Gastrocnemius medialis (tissue), 4 donors: ENCODE measurements around the gene CAMTA1.

Experiments used
- CTCF ChIP-seq, 5 experiments: fragments of 450-650 bp in 3 of 5; fragments of 200-600 bp in 2 of 5; sonication (generic) in 2 of 5; IDR thresholded peaks in 4 of 5; conservative IDR thresholded peaks in 1 of 5; 1 replicate in 4 of 5; 2 replicates in 1 of 5; pipeline ENCODE4 v1.5.1; 2016 to 2019; ENCODE audit warnings: antibody characterized with exemption in 5 of 5, mild to moderate bottlenecking in 3 of 5, moderate library complexity in 3 of 5
- POLR2A ChIP-seq, 2 donors: fragments of 450-650 bp; IDR thresholded peaks; one replicate each; pipeline ENCODE4 v1.6.1; 2017; ENCODE audit warnings: antibody characterized with exemption in 2 of 2, mild to moderate bottlenecking in 2 of 2, moderate library complexity in 2 of 2

DNA sequence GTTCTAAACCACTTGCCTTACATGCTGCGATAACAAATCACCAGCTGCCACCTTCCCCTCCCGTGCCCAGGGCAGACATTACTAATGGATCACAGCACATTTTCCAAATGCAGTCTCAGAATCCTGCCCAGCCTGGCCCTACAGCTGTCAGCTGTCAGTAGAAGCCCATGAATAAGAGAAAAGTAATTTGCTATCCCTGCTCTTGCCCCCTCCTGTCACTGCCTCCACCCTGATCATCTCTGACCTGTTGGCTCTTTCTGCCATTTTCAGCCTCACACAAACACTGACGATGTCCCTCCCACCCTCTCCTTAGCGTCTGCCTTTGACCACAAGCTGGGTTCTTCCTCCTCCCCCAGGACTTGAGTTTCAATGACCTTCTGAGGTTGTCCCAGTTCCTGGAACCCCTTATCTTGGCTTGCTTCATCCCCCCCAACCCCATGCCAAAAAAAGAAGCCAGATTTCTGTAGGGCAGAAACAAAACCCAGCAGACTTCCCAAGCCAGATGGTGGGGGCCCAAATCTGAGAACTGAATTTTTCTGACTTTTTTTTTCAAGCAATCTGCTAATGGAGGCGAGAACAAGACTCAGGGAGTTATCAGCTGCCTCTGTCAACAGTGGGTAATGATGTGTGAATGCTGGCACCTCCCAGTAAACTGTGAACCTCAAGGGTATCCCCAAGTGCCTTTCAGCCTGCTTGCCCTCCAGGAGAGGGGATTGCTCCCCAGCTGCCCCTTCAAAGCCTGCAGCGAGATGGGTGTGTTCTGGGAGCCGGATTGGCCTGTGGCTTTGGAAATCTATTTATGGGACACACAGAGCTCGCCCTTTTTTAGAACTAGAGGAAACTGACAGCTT, 769.4 kb downstream of the CAMTA1 start:
- TF ChIP-seq CTCF (IDR thresholded peaks at IDR 0.05 in 4 of 5, conservative IDR thresholded peaks at IDR 0.05 in 1 of 5) (no peak), POLR2A (IDR thresholded peaks at IDR 0.05) (no peak)
